Measurements from ENCODE around the gene MARK3. TPM values are rescaled to one million over a fixed set of nuclear protein-coding genes. Genes with fewer than 3 reads are reported as not detected.

MARK3 gene
- total and polyA plus RNA-seq, 2 of the 13 experiments (the other 11 are each of a cell fraction or from before 2014, with no cell fraction given), result 47.7 to 56.6 TPM

GRCh38 chr14:103512701-103513611, 127.7 kb downstream of the MARK3 start (continued):
- no peak for TF ChIP-seq ZBTB44 (CRISPR knock-in tag; IDR thresholded peaks at IDR 0.05)
- TF ChIP-seq ATF7-NPFF (CRISPR knock-in tag; IDR thresholded peaks at IDR 0.05; ENCODE audit: low read depth), result no peak
- no peak for TF ChIP-seq SKIL (CRISPR knock-in tag; IDR thresholded peaks at IDR 0.05; ENCODE audit: borderline replicate concordance)
- TF ChIP-seq KDM2A (CRISPR knock-in tag; IDR thresholded peaks at IDR 0.05; ENCODE audit: borderline replicate concordance, low read depth), result peak; percentile 16; the same call in 1 of the 2 replicates
- no peak for TF ChIP-seq ZSCAN12 (CRISPR knock-in tag; IDR thresholded peaks at IDR 0.05)
- TF ChIP-seq POLR2A (IDR thresholded peaks at IDR 0.05; ENCODE audit: insufficient read depth in 1 of 2, low read depth in 2 of 2, low read length in 2 of 2), result peak in 1 of 2 experiments; percentile 22; a peak in 1 of 4 replicates
- TF ChIP-seq BHLHE40 (IDR thresholded peaks at IDR 0.05; ENCODE audit: low read length), result peak; percentile 44; the same call in 1 of the 2 replicates
- TF ChIP-seq ZSCAN5A (CRISPR knock-in tag; IDR thresholded peaks at IDR 0.05; ENCODE audit: borderline replicate concordance), result no peak
